ENCODE results near the gene TRIOBP. TPM values are rescaled to one million over a fixed set of nuclear protein-coding genes. Genes with fewer than 3 reads are reported as not detected.

The TRIOBP gene
- total RNA-seq, 1 donor from 2014 or later = 33.7 TPM

DNA sequence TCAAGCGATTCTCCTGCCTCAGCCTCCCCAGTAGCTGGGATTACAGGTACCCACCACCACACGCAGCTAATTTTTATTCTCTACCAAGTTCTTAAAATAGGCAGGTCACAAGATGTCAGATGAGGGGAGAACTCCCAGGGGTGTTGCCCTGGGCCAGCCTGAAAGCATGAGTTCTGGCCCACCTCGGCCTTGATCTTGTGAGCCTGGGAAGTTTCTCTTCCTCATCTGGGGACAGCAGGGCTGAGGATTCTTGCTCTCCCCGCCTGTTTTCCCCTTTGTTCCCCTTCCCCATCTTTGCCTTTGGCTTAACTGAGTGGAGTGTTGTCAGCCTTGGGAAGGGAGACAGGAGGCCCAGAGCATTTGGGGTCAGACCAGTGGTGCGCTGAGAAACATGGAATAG is 34.8 kb upstream of the TRIOBP start:
- TF ChIP-seq, protein P1, sequence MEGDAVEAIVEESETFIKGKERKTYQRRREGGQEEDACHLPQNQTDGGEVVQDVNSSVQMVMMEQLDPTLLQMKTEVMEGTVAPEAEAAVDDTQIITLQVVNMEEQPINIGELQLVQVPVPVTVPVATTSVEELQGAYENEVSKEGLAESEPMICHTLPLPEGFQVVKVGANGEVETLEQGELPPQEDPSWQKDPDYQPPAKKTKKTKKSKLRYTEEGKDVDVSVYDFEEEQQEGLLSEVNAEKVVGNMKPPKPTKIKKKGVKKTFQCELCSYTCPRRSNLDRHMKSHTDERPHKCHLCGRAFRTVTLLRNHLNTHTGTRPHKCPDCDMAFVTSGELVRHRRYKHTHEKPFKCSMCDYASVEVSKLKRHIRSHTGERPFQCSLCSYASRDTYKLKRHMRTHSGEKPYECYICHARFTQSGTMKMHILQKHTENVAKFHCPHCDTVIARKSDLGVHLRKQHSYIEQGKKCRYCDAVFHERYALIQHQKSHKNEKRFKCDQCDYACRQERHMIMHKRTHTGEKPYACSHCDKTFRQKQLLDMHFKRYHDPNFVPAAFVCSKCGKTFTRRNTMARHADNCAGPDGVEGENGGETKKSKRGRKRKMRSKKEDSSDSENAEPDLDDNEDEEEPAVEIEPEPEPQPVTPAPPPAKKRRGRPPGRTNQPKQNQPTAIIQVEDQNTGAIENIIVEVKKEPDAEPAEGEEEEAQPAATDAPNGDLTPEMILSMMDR (IDR thresholded peaks at IDR 0.05; ENCODE audit: partially characterized antibody, unreplicated experiment) = no peak
- H3K4me3 Mint-ChIP-seq (ENCODE audit: unreplicated experiment) = peak overlapping the region; percentile 84
- peak overlapping the region; percentile 100 for H3K27ac Mint-ChIP-seq (ENCODE audit: unreplicated experiment)
- peaks cover 30% of the 10 kb centered on the region for H3K4me1 Mint-ChIP-seq (ENCODE audit: low read depth, unreplicated experiment)
- peaks cover 12% of the 10 kb centered on the region for H3K9me3 Mint-ChIP-seq (ENCODE audit: unreplicated experiment)
- no peak for DNase-seq
- peaks cover 13% of the 10 kb centered on the region for H3K27me3 Mint-ChIP-seq (ENCODE audit: unreplicated experiment)
- no peaks in the 10 kb centered on the region for H3K36me3 Mint-ChIP-seq (ENCODE audit: unreplicated experiment)

DNA sequence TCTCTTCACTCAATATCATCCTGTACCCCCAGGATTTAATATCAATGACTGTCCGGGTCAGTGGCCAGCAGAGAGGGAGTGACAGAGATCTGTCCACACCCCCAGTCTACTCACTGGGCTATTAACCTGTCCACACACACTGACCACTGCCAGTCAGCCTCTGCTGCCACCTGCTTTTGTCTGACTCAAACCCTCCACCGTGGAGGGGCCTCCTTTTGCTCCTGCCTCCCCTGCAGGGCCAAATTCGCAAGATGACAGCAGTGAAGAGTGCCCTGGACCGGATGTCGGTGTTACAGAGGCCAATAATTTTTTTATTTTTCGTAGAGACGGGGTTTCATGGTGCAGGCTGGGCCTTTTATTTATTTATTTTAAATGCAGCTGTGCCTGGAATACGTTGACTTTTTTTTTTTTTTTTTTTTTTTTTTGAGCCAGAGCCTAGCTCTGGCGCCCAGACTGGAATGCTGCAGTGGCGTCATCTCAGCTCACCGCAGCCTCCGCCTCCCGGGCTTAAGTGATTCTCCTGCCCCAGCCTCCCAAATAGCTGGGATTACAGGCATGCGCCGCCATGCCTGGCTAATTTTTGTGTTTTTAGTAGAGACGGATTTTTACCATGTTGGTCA is 33.2 kb upstream of the TRIOBP start:
- peaks cover 8% of the 10 kb centered on the region for H3K27me3 Mint-ChIP-seq (ENCODE audit: unreplicated experiment)
- no peaks in the 10 kb centered on the region for H3K36me3 Mint-ChIP-seq (ENCODE audit: unreplicated experiment)
- TF ChIP-seq, protein P1 (IDR thresholded peaks at IDR 0.05; ENCODE audit: partially characterized antibody, unreplicated experiment) = no peak
- DNase-seq = no peak
- peak overlapping the region; percentile 73 for H3K27ac Mint-ChIP-seq (ENCODE audit: unreplicated experiment)
- H3K4me1 Mint-ChIP-seq (ENCODE audit: low read depth, unreplicated experiment) = peaks cover 27% of the 10 kb centered on the region
- peaks cover 4% of the 10 kb centered on the region for H3K9me3 Mint-ChIP-seq (ENCODE audit: unreplicated experiment)
- no peak overlapping the region for H3K4me3 Mint-ChIP-seq (ENCODE audit: unreplicated experiment)

DNA sequence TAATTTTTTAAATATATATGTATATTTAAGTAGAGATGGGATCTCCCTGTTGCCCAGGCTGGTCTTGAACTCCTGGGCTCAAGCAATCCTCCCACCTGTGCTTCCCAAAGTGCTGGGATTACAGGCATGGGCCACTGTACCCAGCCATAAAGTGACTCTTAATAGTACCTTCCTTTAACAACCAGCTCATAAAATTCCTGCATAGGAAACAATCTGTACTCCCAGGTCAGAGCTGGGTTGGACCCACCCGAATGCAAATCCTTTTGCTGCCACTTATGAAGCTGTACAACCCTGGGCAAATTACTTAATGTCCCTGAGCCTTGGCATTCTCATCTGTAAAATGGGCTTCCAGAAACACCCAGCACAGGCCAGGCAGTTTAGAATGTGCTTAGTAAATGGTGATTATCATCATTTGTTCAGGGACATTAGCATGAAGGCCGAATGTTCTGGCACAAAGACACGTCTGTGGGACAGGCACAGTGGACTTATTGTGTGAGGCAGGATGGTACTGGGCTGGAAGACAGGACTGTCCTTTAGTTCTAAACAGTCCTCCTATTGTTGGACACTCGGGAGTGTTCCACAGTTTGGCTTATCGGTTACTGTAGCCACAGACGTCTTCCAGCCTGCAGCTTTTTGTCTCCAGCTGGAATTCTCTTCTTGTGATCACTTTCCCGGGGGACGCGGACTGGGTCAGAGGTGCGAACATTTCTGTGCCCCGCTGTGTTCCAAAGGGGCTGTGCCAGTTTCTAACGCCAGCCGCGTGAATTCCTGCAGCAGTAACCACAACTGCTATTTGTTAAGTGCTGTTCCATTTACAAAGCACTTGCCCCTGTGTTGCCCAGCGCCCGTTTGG is 32.4 kb upstream of the TRIOBP start:
- DNase-seq = no peak
- Mint-ChIP-seq H3K4me1 (ENCODE audit: low read depth, unreplicated experiment) (peaks cover 27% of the 10 kb centered on the region), H3K27ac (ENCODE audit: unreplicated experiment) (peak overlapping the region; percentile 22), H3K9me3 (ENCODE audit: unreplicated experiment) (peaks cover 5% of the 10 kb centered on the region), H3K36me3 (ENCODE audit: unreplicated experiment) (no peaks in the 10 kb centered on the region), H3K4me3 (ENCODE audit: unreplicated experiment) (no peak overlapping the region), H3K27me3 (ENCODE audit: unreplicated experiment) (peaks cover 6% of the 10 kb centered on the region)
- TF ChIP-seq, protein P1 (IDR thresholded peaks at IDR 0.05; ENCODE audit: partially characterized antibody, unreplicated experiment) = no peak

DNA sequence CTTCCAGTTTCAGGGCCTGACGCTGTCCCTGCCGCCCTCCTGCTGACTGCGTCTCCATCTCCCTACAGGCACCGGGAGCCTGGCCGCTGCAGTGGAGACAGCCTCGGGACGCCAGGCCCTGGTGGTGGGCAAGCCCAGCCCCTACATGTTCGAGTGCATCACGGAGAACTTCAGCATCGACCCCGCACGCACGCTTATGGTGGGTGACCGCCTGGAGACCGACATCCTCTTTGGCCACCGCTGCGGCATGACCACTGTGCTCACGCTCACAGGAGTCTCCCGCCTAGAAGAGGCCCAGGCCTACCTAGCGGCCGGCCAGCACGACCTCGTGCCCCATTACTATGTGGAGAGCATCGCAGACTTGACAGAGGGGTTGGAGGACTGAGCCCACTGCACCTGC is 31.4 kb upstream of the TRIOBP start:
- Mint-ChIP-seq H3K4me1 (ENCODE audit: low read depth, unreplicated experiment) (peaks cover 20% of the 10 kb centered on the region), H3K27ac (ENCODE audit: unreplicated experiment) (no peak overlapping the region), H3K36me3 (ENCODE audit: unreplicated experiment) (no peaks in the 10 kb centered on the region), H3K4me3 (ENCODE audit: unreplicated experiment) (no peak overlapping the region), H3K9me3 (ENCODE audit: unreplicated experiment) (peaks cover 7% of the 10 kb centered on the region), H3K27me3 (ENCODE audit: unreplicated experiment) (peaks cover 6% of the 10 kb centered on the region)
- TF ChIP-seq, protein P1 (IDR thresholded peaks at IDR 0.05; ENCODE audit: partially characterized antibody, unreplicated experiment) = no peak
- DNase-seq = no peak

DNA sequence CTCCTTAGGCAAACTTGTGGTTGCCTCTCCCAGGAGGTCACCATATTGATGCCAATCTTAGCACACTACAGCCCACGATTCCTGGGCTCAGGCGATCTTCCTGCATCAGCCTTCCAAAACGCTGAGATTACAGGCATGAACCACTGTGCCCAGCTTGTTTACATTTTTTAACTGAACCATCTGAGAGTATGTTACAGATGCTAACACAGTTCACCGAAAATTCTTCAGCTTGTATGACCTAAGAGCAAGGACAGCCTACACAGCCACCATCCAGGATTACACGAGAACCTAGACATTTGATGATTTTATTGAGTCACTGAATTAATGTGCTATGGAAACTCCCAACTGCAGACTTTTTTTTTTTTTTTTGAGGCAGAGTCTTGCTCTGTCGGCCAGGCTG is 27.3 kb upstream of the TRIOBP start:
- TF ChIP-seq, protein P1 (IDR thresholded peaks at IDR 0.05; ENCODE audit: partially characterized antibody, unreplicated experiment) = no peak
- no peak overlapping the region for H3K4me3 Mint-ChIP-seq (ENCODE audit: unreplicated experiment)
- no peak for DNase-seq
- H3K4me1 Mint-ChIP-seq (ENCODE audit: low read depth, unreplicated experiment) = peaks cover 1% of the 10 kb centered on the region
- H3K27ac Mint-ChIP-seq (ENCODE audit: unreplicated experiment) = no peak overlapping the region
- H3K27me3 Mint-ChIP-seq (ENCODE audit: unreplicated experiment) = peaks cover 2% of the 10 kb centered on the region
- H3K9me3 Mint-ChIP-seq (ENCODE audit: unreplicated experiment) = peaks cover 2% of the 10 kb centered on the region
- H3K36me3 Mint-ChIP-seq (ENCODE audit: unreplicated experiment) = no peaks in the 10 kb centered on the region
